ENCODE data around the gene SSU72. TPM values are rescaled to one million over a fixed set of nuclear protein-coding genes. Genes with fewer than 3 reads are reported as not detected.

SSU72 gene
- 84.0 and 84.4 TPM in 2 replicates for total RNA-seq

GRCh38 chr1:1574721-1575537 lies at the start of gene SSU72:
Gene SSU72 (minus strand): TSS chr1:1574863. CDS start chr1:1574557, 306 bp downstream.

GRCh38 chr1:1615256-1616044 lies 40.8 kb upstream of the SSU72 start, which contains the start of gene MIB2:
Gene MIB2 (plus strand): TSS chr1:1615500. CDS start chr1:1623453, 7,953 bp downstream.

GRCh38 chr1:1599935-1600860 lies 25.5 kb upstream of the SSU72 start, which contains the start of gene FNDC10:
Gene FNDC10 (minus strand): TSS chr1:1600135. CDS start chr1:1600015, 120 bp downstream.

GRCh38 chr1:1540090-1540817 lies 34.4 kb downstream of the SSU72 start, which contains the start of gene TMEM240:
Gene TMEM240 (minus strand): TSS chr1:1540624. CDS start chr1:1540346, 278 bp downstream.

GRCh38 chr1:1511533-1512285 lies 63.0 kb downstream of the SSU72 start, which contains the start of gene ATAD3A:
Gene ATAD3A (plus strand): TSS chr1:1512162. CDS start chr1:1512269, 107 bp downstream.

Other genes starting within 250 kb of the SSU72 start
- 0.13 and 0.22 TPM in 2 replicates for gene TAS1R3, start 243.6 kb downstream of the SSU72 start, total RNA-seq
- 28.9 and 38.4 TPM in 2 replicates for gene DVL1, start 225.4 kb downstream of the SSU72 start, total RNA-seq
- 0.80 and 1.2 TPM in 2 replicates for gene MXRA8, start 216.3 kb downstream of the SSU72 start, total RNA-seq
- gene AURKAIP1, start 199.7 kb downstream of the SSU72 start, total RNA-seq = 94.9 and 99.4 TPM in 2 replicates
- gene CCNL2, start 175.5 kb downstream of the SSU72 start, total RNA-seq = 140 and 162 TPM in 2 replicates
- gene MRPL20, start 167.6 kb downstream of the SSU72 start, total RNA-seq = 100 and 116 TPM in 2 replicates
- gene ANKRD65, start 153.6 kb downstream of the SSU72 start, total RNA-seq = 0.07 and 0.13 TPM in 2 replicates
- gene VWA1, start 139.2 kb downstream of the SSU72 start, total RNA-seq = 1.3 and 2.9 TPM in 2 replicates
- gene ATAD3C, start 125.2 kb downstream of the SSU72 start, total RNA-seq = not detected in 2 replicates
- 33.0 and 38.4 TPM in 2 replicates for gene ATAD3B, start 103.1 kb downstream of the SSU72 start, total RNA-seq
- gene ATAD3A, start 62.7 kb downstream of the SSU72 start, total RNA-seq = 46.1 TPM in 2 replicates
- gene TMEM240, start 34.2 kb downstream of the SSU72 start, total RNA-seq = 3.5 and 4.0 TPM in 2 replicates
- gene FNDC10, start 25.3 kb upstream of the SSU72 start, total RNA-seq = 0.65 and 0.80 TPM in 2 replicates
- gene MIB2, start 40.6 kb upstream of the SSU72 start, total RNA-seq = 23.3 and 25.3 TPM in 2 replicates
- gene MMP23B, start 57.3 kb upstream of the SSU72 start, total RNA-seq = 0.13 and 0.29 TPM in 2 replicates
- gene CDK11B, start 84.1 kb upstream of the SSU72 start, total RNA-seq = 10.5 and 11.8 TPM in 2 replicates
- gene SLC35E2B, start 117.9 kb upstream of the SSU72 start, total RNA-seq = 27.7 and 37.2 TPM in 2 replicates
- gene CDK11A, start 149.5 kb upstream of the SSU72 start, total RNA-seq = 13.3 and 17.7 TPM in 2 replicates
- gene NADK, start 203.6 kb upstream of the SSU72 start, total RNA-seq = 64.9 and 70.7 TPM in 2 replicates